GM18502 (cell line): Measurements from ENCODE around the gene ABCG1.

Source experiments
- ATAC-seq: cut with Tn5 transposase; IDR thresholded peaks from one replicate; pipeline ENCODE4 v1.9.1; 2021; ENCODE audit warnings: mild to moderate bottlenecking; ENCODE audit not compliant: unreplicated experiment, poor library complexity

Gene ABCG1

DNA sequence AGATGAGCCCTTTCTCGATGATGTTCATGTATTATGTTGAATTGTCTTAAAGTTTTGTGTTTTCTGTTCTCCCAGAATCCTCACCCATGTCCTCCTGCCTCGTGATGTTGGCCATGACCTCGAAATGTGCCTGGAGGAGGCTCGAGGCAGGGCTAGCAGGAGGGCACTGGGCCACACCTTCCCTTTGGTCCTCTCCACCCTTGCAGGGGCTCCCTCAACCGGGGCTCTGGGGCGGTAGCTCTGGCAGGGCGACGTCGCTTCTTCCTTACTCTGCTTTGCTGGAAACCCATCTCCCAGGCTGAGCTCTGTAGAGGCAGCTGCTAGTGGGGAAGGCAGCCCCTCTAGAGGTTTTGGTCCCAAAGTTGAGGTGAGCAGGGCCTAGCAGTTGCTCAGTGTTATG, 82.0 kb downstream of the ABCG1 start:
- ATAC-seq, result no peak

DNA sequence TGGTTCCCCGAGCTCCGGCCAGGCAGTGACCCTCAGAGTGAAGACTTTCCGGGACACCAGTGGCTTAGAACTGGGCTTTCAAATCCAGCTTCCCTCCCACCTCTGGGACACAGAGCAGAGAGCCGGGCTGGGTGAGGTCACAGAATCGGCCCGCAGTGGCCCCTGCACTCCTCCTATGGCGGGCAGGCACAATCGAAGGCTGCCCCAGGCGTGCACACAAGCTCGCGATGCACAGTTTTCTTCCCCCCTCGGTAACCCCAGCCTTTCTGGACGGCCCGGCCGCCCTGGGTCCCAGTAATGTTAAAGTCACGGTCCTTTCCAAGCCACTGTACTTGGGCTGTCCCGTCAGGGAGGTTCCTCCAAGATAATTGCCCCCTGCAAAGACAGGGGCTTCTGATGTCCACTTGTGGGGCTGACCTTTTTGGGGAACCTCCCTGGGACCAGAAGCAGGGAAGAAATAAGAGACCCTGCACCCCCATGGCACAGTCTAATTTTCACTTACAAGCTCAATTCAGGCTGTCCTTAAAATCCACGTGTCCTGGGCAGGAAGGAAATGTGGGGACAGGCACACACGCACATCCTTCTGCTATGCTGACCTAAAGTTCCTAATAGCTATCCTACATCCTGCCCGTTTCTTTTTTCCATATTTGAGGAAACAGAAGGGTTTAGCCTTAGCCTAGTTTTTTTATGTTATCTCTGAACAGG, 82.6 kb downstream of the ABCG1 start:
- ATAC-seq, result no peak

DNA sequence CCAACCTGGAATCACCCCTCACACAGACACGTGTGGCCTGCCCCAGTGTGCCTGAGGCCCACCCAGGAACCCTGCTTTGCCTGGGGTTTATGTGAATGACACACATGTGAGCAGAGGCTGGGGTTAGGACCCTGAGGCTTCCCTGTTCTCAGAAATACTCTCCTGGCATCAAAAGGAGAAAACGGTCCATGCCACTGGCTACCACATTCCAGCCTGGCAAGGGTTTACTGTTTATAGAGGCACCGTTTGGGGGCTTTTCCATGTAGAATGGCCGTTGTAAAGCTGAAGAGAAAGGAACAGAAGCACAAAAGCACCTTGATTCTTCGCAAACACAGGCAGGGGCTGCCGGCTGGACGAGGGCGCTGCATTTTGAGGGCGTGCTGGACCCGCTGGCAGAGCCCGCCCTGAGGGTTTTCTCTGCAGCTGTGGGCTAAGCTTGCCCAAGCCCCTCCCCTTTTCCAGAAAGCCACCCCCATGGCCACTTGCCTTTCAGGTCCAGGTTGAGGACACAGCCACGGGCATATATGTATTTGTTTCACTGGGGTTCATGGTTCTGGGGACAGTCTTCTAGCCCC, 83.2 kb downstream of the ABCG1 start:
- ATAC-seq, result no peak

DNA sequence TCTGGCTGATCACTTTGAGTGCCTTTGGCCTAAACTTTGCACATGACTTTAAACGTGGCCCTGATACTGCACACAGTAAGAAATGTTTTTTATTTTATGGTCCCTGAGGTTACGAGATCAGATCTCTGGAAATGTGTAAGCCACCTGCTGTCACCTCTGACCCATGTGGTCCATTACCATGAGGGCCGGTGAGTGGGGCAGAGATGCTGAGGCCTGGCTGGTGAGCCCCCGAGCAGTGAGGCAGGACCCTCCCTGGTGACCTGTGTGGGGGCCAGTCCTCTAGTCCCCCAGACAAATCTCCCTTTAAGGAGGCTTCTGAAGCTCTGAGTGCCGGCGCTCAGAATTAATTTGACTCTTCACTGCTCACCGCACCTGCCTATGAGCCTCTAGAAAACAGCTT, 83.9 kb downstream of the ABCG1 start:
- no peak for ATAC-seq

DNA sequence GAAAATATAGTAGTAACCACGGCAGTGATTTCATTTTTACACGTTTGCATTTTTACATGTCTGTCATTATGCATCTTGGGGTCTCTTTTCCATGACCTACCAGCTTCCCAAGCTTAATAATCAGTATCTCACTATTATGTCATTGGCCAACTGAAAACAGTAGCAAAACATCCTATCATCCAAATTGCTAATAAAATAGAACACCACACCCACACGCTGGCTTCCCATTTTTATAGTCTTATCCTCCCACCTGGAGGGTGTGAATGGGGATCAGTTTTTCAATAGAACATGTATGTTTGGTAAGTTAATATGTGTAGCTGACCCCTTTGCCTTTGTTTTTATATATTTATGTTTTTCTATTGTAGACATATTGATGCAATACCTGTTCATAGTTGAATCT, 84.5 kb downstream of the ABCG1 start:
- ATAC-seq, result no peak

DNA sequence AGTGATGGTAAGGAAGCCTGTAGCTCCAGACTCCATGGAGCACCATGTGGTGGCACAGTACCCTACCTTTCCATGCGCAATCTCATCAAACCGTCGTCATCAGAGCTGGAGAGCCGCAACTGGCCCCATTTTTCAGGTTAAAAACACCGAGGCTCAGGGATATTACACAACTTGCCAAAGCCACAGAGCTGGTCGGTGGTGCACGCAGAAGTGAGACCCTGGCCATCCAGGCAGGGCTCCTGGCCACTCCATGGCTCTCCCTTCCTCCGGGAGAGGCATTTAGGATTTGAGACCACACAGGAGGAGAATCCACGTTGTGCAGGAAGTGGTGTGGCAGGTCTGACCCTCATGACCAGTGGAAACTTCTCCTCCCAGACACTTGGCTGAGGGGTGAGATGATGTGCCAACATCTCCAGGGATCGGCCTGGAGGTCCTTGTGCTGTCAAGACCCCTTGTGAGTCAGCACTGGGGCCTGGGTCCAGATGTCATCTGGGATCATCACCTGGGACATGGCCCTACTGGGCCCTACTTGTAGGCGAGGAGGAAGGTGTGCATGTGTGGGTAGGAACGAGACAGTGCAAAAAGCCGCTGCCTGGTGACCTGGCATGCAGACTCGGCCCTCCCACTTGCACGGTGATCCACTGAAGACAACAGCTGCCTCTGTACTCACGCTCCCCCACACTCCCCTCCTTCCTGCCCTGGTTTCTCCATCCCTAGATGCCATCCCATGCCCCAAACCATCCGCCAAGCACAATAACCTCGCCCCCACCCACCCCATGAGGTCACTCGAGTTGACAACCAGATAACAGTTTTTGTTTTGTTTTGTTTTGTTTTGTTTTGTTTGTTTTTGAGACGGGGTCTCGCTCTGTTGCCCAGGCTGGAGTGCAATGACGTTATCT, 85.9 kb downstream of the ABCG1 start:
- no peak for ATAC-seq

DNA sequence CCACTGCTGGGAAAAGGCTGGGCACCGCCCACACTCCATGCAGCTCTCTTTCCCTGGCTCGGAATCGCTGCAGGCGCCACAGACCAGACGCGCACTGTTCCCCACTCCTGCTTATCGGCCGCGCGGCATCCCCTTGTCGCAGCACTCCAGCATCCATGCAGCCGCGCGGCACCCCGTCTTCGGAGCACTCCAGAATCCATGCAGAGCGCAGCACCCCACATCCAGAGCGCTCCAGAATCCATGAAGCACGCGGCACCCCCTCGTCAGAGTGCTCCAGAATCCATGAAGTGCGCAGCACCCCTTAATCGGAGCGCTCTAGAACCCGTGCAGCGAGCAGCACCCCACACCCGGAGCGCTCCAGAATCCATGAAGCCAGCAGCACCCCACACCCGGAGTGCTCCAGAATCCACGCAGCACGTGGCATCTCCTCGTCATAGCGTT, 86.8 kb downstream of the ABCG1 start:
- no peak for ATAC-seq

DNA sequence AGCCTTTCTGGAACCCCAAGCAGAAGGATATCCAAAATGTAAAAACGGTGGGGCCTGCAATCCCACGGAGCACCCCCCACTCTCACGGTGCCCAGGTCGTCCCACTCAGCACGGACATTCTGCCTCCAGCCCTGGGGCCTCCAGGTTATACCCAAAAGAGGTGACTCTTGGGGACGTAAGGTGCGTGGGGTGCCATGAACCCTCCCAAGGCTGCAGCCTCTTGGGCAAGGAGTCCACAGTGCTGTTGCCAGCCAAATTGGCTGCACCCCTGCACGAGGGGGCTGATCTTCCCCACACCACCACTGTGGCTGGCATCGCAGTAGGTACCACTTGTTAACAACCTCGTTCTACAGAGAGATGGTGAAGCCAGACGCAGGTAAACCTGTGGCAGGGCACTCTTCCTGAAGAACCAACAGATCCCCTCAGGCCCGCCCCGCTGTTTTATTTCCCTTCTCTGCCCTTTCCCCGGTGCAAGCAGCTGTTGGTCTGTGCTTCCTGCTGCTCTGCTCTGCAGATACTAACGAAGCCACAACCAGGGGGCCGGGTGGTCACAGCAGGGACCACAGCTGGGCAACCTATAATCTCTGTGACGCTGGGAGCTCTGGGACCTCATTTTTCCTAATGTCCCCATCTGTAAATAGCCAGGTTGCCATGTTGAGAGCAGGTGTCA, 87.6 kb downstream of the ABCG1 start:
- ATAC-seq, result no peak

DNA sequence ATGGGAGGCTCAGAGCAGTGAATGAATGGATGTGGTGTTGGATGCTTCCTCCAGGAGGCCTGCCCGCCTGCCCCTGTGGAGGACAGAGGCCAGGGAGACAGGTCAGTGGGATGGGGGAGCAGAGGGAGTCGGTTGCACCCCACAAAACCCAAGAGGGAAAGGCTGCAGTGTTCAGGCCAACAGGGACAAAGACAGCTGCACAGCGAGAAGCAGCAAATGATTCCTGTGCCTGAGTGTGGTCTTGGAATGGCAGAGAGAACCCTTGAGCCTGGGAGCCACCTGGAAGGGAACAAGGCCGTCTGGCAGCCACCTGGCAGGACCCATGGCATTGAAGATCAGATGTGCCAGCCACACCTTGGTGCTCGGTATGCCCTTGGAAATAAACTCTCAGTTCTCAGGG, 88.2 kb downstream of the ABCG1 start:
- ATAC-seq, result no peak

DNA sequence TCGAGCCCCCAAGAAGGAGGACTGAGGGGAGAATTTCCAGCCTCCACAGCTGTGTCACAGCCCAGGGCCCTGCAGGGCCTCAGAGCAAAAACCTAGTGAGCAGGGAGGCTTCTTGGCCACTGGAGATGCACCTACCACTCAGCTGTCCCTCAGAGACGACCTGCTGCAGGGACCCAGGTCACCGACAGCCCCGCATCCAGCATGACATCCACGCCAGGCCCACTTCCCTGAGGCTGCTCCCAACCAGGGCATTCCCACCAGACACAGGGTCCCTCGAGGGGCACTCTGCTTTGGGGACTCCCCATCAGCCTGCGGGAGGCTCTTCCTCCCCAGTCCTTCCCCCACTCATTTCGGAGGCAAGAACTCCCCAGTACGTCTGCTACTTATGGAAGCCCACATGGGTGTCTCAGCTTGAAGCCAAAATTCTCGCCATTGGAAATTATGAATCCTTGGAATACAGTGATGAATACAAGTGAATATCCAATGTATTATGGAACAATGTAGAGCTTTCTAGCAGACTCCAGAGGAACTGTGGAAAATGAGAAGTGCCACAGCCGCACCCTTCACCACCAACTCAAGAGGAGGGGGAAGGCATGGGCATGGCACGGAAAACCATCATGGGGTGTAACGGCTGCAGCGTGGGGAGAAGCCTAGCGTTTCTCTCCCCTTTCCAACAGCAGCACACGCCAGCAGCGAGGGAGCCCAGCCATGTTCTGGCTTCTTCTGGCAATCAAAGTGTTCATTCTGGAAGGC, 89.4 kb downstream of the ABCG1 start:
- no peak for ATAC-seq

DNA sequence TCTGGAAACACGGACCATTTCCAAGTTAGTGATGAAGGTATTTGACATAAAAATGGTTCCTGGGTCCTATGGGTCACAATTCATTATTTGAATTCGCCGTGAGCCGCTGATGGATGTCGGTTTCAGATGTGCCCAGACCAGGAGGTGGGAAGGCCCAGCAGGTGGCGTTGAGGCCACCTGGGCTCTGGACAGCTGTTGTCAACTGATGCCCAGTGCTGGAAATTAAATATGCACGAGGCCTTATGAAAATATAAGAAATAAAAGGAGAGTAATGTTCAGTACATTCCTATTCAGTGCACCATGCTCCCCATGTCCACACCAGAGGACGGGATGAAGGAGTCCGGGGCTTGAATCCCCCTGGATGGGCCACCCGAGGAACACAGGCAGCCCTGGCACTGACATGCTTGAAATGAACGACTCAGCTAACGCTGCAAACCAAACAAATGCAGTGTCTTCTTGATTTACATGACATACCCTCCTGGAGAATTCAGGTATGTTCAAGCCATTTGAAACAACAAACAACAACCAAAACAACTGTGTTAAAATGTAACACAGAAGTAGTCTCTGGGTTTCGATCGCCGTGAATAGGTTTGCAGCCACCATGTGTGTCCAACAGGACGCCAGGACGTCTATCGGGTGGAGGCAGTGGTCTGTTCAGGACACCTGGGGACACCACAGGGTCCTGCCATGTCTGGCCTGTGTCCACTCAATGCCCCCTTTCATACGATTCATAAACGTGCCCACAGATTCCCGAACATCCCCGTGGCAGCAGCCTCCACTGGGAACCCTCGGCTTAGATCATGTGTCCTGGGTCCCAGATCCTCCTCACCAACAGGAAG, 90.2 kb downstream of the ABCG1 start:
- no peak for ATAC-seq

DNA sequence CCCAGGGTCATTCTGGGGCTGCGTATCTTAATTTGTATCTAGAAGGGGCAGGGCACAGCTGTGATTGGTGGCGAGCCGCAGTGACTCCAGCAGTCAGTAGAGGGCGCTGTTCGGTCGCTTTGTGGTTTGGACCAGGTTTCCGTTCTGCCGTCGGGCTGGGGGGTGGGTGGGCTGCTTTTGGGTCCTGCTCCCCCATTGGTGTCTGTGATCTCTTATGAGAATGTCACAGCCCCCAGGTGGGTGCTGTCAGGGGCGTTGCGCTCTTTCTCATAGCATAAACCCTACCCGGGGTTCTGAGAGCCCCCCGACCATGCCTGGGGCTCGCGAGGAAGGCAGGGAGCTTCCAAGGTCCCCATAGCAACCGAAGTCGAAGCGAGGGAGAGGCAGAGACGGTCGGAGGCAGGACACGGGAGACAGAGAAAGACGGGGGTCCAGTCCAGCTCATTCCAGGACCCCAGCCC, 90.8 kb downstream of the ABCG1 start:
- ATAC-seq, result no peak

DNA sequence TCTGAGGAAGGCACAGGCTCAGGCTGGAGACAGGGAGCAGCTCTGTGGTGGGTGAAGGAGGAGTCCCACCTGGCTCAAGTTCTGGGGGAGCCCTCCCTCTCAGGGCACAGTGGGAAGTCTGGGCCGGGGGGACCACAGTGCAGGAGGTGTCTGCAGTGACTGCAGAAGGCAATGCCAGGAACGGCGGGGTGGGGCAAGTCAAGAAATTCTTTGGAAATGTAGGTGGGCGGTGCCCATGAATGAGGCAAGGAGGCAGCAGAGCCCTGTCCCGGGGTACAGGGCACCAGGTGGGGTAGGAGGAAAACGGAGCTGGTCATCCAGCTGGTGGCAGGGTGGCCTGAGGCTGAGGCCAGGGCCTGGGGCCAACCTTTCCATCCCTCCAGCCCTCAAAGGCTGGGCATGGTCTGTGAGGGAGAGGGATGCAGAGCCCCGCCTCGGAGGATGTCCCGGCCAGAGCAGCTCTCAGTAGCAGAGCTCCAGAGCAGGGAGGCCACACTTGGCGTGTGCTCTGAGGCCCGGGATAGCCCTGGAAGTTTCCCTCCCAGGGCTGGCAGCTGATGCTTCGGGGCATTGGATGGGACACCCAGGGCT, 91.6 kb downstream of the ABCG1 start:
- ATAC-seq, result no peak

DNA sequence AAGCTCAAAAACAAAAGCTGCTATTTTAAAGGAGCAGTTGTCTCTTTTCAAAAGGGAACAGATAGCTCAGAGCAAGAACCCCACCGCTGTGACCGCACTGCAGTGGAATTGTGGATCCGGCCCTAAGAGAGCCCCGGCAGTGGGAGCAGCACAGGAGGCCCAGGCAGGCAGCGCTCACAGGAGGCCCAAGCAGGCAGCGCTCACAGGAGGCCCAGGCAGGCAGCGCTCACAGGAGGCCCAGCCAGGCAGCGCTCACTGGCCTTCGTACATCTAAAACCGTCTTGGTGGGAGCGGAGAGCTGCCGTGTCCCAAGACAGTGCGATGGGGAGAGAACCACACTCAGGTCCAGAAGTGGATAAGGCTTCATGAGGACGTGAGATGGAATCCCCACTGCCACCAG, 92.2 kb downstream of the ABCG1 start:
- no peak for ATAC-seq

DNA sequence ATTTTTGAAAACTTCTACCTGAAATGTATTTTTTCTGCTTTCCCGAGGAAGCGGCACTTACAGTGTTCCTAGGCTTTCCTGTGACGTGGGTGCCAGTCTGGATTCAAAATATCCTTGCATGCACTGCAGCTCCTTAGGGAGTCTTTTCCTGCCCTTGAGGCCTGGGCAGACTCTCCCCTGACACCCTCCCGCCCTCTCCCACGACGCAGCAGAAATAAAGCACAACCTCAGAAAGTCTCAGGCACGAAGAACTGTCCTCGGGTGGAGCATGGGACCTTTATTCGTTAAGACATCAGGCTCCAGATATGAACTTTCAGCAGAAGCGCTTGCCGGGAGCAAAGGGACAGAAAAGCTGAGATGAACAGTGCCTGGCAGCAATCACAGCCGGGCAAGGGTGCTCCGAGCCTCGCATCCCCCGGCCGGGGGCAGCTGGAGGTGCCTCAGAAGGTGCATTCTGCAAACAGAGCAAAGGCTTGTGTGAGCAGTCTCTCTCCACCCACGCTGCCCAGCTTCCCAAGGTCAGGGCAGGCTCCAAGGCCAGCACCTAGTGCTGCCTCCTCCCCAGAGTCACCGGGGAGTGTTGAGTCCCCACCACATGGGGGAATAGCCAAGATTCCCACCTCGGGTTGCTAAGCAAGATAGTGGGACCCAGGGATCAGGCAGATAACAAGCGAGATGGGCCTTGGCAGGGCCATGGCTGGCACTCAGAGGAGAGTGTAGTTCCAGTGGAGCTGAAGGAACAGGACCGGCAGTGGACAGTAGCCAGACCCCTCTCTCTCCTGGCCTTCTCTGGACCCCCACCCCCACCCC, 93.1 kb downstream of the ABCG1 start:
- ATAC-seq, result no peak

DNA sequence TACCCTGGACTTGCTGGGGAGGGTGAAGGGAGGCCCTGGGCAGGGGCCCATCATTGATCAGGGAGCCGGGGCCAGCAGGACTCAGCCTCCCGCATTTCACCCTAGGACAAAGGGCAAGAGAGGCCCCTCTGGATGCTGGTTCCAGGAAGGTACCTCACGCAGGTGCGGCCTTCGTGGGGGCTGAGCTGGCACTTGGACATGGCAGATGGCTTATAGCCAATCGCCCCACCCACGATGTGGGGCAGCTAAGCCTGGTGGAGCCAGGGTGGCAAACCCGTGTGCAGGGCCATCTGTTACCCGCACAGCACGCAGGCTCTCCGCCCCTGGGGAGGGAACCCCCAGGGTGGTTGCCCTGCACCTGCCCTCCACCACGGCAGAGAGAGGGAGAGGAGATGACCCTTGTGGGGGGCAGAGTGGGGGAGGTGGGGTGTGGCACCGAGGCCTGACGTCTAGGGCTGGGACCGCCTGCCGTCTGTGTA, 93.7 kb downstream of the ABCG1 start:
- no peak for ATAC-seq

DNA sequence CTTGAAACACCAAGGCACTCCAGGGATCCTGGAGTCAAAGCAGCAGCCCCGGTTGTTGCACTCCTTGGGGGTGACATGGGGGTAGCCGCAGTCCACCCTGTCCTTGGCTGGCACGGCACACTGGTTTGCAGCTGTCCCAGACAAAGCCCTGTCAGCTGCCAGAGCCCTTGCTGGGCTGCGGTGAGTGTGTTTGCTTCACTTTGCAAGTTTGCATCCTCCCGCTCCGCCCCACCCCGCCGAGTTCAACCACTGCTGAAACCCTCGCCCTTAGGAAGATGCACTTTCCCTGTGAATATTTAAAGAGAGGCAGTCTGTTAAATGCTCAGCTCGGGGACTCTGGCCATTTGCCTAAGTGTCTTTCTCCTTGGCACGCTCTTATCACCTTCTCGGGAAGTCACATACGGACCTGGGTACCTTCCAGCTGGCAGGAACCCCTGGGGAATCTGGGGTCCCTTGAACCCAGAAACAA, 94.6 kb downstream of the ABCG1 start:
- no peak for ATAC-seq
